K562 (cell line): Measurements from ENCODE around the gene RALY. TPM values are rescaled to one million over a fixed set of nuclear protein-coding genes. Genes with fewer than 3 reads are reported as not detected.
A peak's percentile ranks its signal among the peaks of the same experiment; 100 is the strongest.

ENCODE experiments used
- ADNP ChIP-seq: fragments of 200-800 bp; sonication (Bioruptor generic); IDR thresholded peaks from 2 replicates; pipeline ENCODE4 v1.6.1; 2016; ENCODE audit warnings: missing genetic modification characterization, missing compliant biosample characterization
- ARNT ChIP-seq, 2 experiments: fragments of 450-650 bp; IDR thresholded peaks; 2 replicates each; pipeline ENCODE4 v1.6.1; 2016; ENCODE audit warnings: mild to moderate bottlenecking in 1 of 2
- CHD2 ChIP-seq: IDR thresholded peaks from 2 replicates; pipeline ENCODE4 v1.6.1; 2011; ENCODE audit warnings: low read depth, low read length
- ETV5 ChIP-seq: sonication (generic); formaldehyde crosslinking; IDR thresholded peaks from 2 replicates; pipeline ENCODE4 v1.4.0; 2020; ENCODE audit warnings: low read depth, mild to moderate bottlenecking, missing genetic modification reagents
- EWSR1 ChIP-seq: fragments of 450-650 bp; IDR thresholded peaks from 2 replicates; pipeline ENCODE4 v1.6.1; 2018; ENCODE audit warnings: borderline replicate concordance, mild to moderate bottlenecking, low read depth, moderate library complexity; ENCODE audit not compliant: partially characterized antibody
- FOS ChIP-seq: IDR thresholded peaks from 3 replicates; pipeline ENCODE4 v1.6.1; 2011; ENCODE audit not compliant: insufficient read length; ENCODE audit errors: extremely low read depth
- FOXP1 ChIP-seq: sonication (generic); formaldehyde crosslinking; IDR thresholded peaks from 2 replicates; pipeline ENCODE4 v1.8.0; 2022; ENCODE audit warnings: mild to moderate bottlenecking, missing genetic modification reagents
- GABPB1 ChIP-seq: sonication (generic); formaldehyde crosslinking; IDR thresholded peaks from 2 replicates; pipeline ENCODE4 v1.8.0; 2022; ENCODE audit warnings: mild to moderate bottlenecking, missing genetic modification reagents
- JUN ChIP-seq, 2 experiments: sonication (generic) in 1 of 2; formaldehyde crosslinking in 1 of 2; IDR thresholded peaks; 2 replicates each; pipeline versions ENCODE4 v1.6.1 to v1.8.0; 2012 to 2022; ENCODE audit warnings: borderline replicate concordance in 2 of 2, mild to moderate bottlenecking in 2 of 2, improper control_type of control experiment in 1 of 2, low read depth in 1 of 2, low read length in 1 of 2, missing genetic modification reagents in 1 of 2
- NCOA1 ChIP-seq: fragments of 450-650 bp; IDR thresholded peaks from 2 replicates; pipeline ENCODE4 v1.6.1; 2016; ENCODE audit warnings: low read depth
- PHB ChIP-seq: fragments of 250-450 bp; sonication (Bioruptor Pico); IDR thresholded peaks from 2 replicates; pipeline ENCODE4 v1.5.0; 2021
- RBBP5 ChIP-seq: fragments of 200-600 bp; sonication (generic); IDR thresholded peaks from 2 replicates; pipeline ENCODE4 v1.6.1; 2012; ENCODE audit warnings: borderline replicate concordance, mild to moderate bottlenecking, low read length, control low read depth, inconsistent platforms; ENCODE audit not compliant: insufficient read depth, poor library complexity, severe bottlenecking
- SIN3B ChIP-seq: fragments of 450-650 bp; IDR thresholded peaks from 2 replicates; pipeline ENCODE4 v1.6.1; 2017; ENCODE audit warnings: low read depth, mild to moderate bottlenecking, moderate library complexity
- TFAP4 ChIP-seq: sonication (generic); formaldehyde crosslinking; IDR thresholded peaks from 2 replicates; pipeline ENCODE4 v1.8.0; 2022; ENCODE audit warnings: missing genetic modification reagents, mild to moderate bottlenecking, moderate library complexity, borderline replicate concordance
- VEZF1 ChIP-seq: fragments of 200-800 bp; sonication (Bioruptor generic); IDR thresholded peaks from 2 replicates; pipeline ENCODE4 v1.6.1; 2017; ENCODE audit warnings: missing genetic modification characterization, missing compliant biosample characterization
- ZBTB2 ChIP-seq: fragments of 450-650 bp; IDR thresholded peaks from 2 replicates; pipeline ENCODE4 v1.6.1; 2016; ENCODE audit warnings: antibody characterized with exemption
- ZNF121 ChIP-seq: sonication (generic); formaldehyde crosslinking; conservative IDR thresholded peaks from 2 replicates; pipeline ENCODE4 v1.8.0; 2022; ENCODE audit warnings: missing genetic modification reagents
- ZNF253 ChIP-seq: fragments of 250-450 bp; sonication (Bioruptor Pico); conservative IDR thresholded peaks from 2 replicates; pipeline ENCODE4 v1.6.1; 2021; ENCODE audit warnings: mild to moderate bottlenecking
- ZNF668 ChIP-seq: fragments of 250-450 bp; sonication (Bioruptor Pico); IDR thresholded peaks from 2 replicates; pipeline ENCODE4 v1.8.0; 2022; ENCODE audit warnings: mild to moderate bottlenecking, inconsistent platforms
- polyA plus RNA-seq, 8 experiments: library from polyadenylated mRNA; depleted of rRNA in 4 of 8; stranded (reverse) in 5 of 8; unstranded in 3 of 8; fragments of >200 nt; fragmentation: Nextera tagmentation in 2 of 8; fragmentation: Illumina TruSeq in 1 of 8; extraction: Ambion mirVana in 2 of 8; extraction: Trizol in 1 of 8; gene quantifications; 2 replicates each; pipeline versions ENCODE4 v1.2.1 to v1.2.3, GENCODE V29; 2011 to 2014; ENCODE audit warnings: inconsistent platforms in 1 of 8, missing spikeins in 1 of 8
- total RNA-seq, 7 experiments: library from RNA; depleted of rRNA in 6 of 7; stranded (reverse); fragments of >200 nt in 6 of 7; fragmentation: Illumina TruSeq in 2 of 7; extraction: Trizol in 2 of 7; gene quantifications; 2 replicates each; pipeline versions ENCODE4 v1.2.1 to v1.2.3, GENCODE V29; 2011 to 2021; ENCODE audit warnings: low replicate concordance in 1 of 7
- TF ChIP-seq, protein P1 (sequence below): IDR thresholded peaks from 3 replicates; pipeline ENCODE4 v1.6.1; 2011; ENCODE audit warnings: borderline replicate concordance, mild to moderate bottlenecking, moderate library complexity; ENCODE audit not compliant: insufficient read length; ENCODE audit errors: extremely low read depth

The RALY gene
- total and polyA plus RNA-seq, 9 of the 15 experiments (the other 6 are each of a cell fraction or from before 2014, with no cell fraction given), result 0.80 to 207 (median 128) TPM

GRCh38 chr20:33994222-33994913 lies 657 bp downstream of the RALY start (continued):
- peak; percentile 90 for TF ChIP-seq ZNF121 (CRISPR knock-in tag)
- TF ChIP-seq ZNF668 (CRISPR knock-in tag), result no peak
- no peak for TF ChIP-seq SIN3B
- TF ChIP-seq RBBP5, result peak; percentile 53
- 0 out of 2 replicates have a peak, but pooled peaks have one; percentile 0 for TF ChIP-seq NCOA1
- TF ChIP-seq ADNP (tag), result no peak
- TF ChIP-seq ETV5, result peak; percentile 59; the same call in 1 of the 2 replicates
- no peak for TF ChIP-seq CHD2
- no peak for TF ChIP-seq ARNT (IDR thresholded peaks at IDR 0.05)
- no peak for TF ChIP-seq EWSR1
- TF ChIP-seq GABPB1, result peak; percentile 32; the same call in 1 of the 2 replicates
- TF ChIP-seq FOS, result no peak
- no peak for TF ChIP-seq JUN (IDR thresholded peaks at IDR 0.05; ENCODE audit: borderline replicate concordance, low read depth, low read length)
- no peak for TF ChIP-seq JUN (CRISPR knock-in tag; IDR thresholded peaks at IDR 0.05; ENCODE audit: borderline replicate concordance)
- TF ChIP-seq, protein P1, sequence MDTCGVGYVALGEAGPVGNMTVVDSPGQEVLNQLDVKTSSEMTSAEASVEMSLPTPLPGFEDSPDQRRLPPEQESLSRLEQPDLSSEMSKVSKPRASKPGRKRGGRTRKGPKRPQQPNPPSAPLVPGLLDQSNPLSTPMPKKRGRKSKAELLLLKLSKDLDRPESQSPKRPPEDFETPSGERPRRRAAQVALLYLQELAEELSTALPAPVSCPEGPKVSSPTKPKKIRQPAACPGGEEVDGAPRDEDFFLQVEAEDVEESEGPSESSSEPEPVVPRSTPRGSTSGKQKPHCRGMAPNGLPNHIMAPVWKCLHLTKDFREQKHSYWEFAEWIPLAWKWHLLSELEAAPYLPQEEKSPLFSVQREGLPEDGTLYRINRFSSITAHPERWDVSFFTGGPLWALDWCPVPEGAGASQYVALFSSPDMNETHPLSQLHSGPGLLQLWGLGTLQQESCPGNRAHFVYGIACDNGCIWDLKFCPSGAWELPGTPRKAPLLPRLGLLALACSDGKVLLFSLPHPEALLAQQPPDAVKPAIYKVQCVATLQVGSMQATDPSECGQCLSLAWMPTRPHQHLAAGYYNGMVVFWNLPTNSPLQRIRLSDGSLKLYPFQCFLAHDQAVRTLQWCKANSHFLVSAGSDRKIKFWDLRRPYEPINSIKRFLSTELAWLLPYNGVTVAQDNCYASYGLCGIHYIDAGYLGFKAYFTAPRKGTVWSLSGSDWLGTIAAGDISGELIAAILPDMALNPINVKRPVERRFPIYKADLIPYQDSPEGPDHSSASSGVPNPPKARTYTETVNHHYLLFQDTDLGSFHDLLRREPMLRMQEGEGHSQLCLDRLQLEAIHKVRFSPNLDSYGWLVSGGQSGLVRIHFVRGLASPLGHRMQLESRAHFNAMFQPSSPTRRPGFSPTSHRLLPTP, result no peak
- no peak for TF ChIP-seq PHB
- TF ChIP-seq ZNF253 (CRISPR knock-in tag), result no peak
- peak; percentile 57; the same call in 1 of the 2 replicates for TF ChIP-seq TFAP4
- TF ChIP-seq VEZF1, result peak; percentile 76
- no peak for TF ChIP-seq ZBTB2
- no peak for TF ChIP-seq FOXP1 (CRISPR knock-in tag)
